HPDE6-E6E7 (cell line): ENCODE data around the gene PCBD1.
"Not testable (repeated sequence)": the region's sequence is repeated elsewhere in the genome, so short reads cannot be mapped to it uniquely, and the experiment has no call there.

Source experiments
- DNase-seq: peaks from one replicate; pipeline ENCODE4 v3.0.0; 2011; ENCODE audit warnings: missing footprints; ENCODE audit errors: extremely low spot score

The PCBD1 gene

GRCh38 chr10:70863470-70864160 lies 24.8 kb downstream of the PCBD1 start:
- no peak for DNase-seq

DNA sequence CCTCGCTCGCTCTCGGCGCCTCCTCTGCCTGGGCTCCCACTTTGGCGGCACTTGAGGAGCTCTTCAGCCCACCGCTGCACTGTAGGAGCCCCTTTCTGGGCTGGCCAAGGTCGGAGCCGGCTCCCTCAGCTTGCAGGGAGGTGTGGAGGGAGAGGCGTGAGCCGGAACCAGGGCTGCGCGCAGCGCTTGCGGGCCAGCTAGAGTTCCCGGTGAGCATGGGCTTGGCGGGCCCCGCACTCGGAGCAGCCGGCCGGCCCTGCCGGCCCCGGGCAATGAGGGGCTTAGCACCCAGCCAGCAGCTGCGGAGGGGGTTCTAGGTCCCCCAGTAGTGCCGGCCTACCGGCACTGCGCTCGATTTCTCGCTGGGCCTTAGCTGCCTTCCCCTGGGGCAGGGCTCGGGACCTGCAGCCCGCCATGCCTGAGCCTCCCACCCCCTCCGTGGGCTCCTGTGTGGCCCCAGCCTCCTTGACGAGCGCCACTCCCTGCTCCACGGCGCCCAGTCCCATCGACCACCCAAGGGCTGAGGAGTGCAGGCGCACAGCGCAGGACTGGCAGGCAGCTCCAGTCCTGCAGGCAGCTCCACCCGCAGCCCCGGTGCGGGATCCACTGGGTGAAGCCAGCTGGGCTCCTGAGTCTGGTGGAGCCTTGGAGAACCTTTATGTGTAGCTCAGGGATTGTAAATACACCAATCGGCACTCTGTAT lies 26.7 kb downstream of the PCBD1 start:
- not testable (repeated sequence) for DNase-seq

GRCh38 chr10:70858759-70859158 lies 29.6 kb downstream of the PCBD1 start:
- DNase-seq: no peak

DNA sequence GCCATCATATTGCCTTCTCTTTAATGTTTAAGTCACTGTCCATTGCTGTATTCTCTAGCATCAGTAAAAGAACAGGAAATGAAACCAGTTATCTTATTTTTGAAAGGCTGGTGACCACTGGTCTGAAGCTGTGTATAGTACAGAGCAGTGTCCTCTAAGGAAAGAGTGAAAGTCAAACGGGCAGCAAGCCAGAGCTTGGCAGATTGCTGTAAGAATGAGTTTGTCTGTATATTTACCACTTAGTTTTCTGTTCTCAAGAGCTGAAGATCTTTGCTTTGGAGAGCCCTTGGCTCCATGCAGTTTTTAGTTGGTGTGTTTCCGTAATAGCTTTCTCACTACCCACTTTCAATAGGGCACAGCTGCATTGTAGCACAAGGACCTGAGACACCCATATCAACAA lies 31.9 kb downstream of the PCBD1 start:
- DNase-seq: no peak

GRCh38 chr10:70853457-70853856 lies 34.9 kb downstream of the PCBD1 start:
- DNase-seq: no peak

DNA sequence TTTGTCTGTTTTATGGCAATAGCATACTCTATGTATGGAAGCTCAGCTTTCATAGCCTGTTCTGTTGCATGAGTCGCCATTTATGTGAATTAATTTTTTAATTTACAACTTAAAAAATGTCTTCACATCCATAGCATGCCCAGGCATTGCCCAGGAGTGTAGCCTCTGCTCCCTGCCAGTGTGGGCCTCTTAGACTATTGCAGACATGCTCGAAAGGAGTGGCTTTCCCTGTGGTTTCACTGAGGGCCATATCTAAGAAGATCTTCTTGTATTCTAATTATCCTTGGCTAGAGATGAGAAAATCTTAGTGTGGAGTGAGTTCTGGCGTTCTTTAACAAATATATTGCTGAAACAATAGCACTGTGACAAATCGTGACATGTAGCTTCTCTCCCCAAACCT lies 35.3 kb downstream of the PCBD1 start:
- DNase-seq: no peak

DNA sequence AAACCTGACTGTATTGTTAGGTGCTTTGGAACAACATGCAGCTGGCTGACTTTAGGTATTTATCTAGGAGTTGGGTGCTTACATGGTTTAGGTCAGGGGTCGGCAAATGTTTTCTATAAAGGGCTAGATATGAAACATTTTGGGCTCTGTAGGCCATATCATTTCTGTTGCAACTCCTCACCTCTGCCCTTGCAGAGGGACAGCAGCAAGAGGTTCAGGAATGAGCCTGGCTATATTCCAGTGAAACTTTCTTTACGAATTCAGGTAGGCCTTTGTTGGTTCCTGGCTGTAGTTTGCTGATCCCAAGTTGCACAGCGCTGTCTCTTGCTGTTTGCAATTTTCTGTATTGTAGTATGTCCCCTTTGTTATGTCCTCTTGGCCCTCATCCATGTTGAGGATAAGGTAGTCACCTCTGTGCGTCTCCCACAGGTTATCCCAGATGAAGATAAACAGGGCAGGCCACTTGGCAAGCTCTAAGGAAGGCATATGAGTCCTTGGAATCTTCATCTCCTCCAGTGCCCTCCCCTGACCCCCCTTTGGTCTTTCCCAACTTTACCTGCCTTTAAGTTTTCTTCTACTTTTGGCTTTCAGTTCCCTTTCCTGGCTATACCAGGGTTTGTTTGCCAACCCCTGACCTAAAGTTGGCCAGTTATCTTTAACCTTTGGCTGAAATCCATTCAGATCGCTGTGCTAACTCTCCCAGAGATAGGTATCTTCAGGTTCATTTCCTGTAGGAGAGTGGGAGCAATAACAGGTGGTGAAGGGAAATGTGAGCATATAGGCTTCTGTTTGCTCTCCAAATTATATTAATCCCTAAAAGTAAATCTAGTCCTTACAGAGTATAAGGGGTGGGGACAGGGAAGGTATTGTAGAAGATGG lies 36.5 kb downstream of the PCBD1 start:
- no peak for DNase-seq

- DNase-seq: no peak
These were observed 38.3 kb downstream of the PCBD1 start for GRCh38 chr10:70850097-70850496.

- DNase-seq: no peak
These were observed 38.8 kb downstream of the PCBD1 start for GRCh38 chr10:70849582-70850016.

- no peak for DNase-seq
These were observed 40.6 kb downstream of the PCBD1 start for GRCh38 chr10:70847659-70848360.

DNA sequence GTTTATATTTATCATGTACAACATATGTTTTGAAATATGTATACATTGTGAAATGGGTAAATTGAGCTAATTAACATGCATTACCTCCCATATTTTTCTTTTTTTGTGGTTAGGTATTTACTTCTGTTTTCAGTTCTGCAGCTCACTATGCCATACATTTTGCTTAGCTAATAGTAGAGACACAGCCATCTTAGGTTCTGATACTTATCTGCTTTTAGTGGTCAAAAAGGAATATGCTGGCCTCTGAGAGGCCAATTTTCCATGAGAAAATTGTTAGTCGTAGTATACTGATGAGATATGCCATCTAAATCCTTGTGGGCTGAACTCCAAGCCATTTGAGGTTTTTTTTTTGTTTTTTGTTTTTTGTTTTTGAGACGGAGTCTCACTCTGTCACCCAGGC lies 41.6 kb downstream of the PCBD1 start:
- no peak for DNase-seq

GRCh38 chr10:70845816-70846215 lies 42.5 kb downstream of the PCBD1 start:
- DNase-seq: no peak

DNA sequence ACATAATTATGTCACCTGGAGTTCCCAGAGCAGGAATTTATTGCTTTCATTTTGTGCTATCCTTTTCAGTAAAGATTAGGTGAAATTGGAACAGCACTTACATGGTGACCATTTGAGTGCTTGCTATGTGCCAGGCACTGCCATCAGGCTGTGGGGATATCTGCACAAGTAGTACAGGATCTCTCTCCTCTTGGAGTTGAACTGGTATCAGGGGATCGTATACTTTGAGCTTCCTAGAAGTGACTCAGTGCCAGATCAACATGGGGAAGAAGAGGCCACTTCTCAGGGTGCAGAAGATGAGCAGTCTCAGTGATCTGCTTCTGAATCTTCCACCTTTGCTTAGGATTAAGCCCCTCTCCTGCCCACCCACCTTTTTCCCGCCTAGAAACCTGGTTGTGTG lies 43.1 kb downstream of the PCBD1 start:
- no peak for DNase-seq

- DNase-seq: no peak
These were observed 44.4 kb downstream of the PCBD1 start for GRCh38 chr10:70843776-70844489.

- no peak for DNase-seq
These were observed 45.0 kb downstream of the PCBD1 start for GRCh38 chr10:70843333-70843732.

DNA sequence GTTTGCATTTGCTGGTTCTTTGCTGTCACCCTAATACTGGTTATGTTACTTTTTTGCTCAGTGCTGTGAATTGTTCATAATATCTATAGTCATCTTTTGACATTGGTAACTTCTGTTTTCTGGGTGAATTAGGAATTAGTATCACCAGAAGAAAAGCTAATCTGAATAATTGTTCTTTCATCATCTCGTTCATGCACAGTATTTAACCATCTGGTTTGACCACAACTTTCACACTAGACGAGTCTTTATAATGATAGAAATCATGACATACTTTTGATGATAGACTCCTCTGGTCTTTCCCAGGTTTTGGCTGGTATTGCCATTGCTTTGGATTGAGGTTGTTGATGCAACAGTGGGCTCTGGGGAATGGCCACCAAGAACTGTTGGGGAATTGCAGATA lies 47.5 kb downstream of the PCBD1 start:
- DNase-seq: no peak

- DNase-seq: no peak
These were observed 50.0 kb downstream of the PCBD1 start for GRCh38 chr10:70838270-70838805.

DNA sequence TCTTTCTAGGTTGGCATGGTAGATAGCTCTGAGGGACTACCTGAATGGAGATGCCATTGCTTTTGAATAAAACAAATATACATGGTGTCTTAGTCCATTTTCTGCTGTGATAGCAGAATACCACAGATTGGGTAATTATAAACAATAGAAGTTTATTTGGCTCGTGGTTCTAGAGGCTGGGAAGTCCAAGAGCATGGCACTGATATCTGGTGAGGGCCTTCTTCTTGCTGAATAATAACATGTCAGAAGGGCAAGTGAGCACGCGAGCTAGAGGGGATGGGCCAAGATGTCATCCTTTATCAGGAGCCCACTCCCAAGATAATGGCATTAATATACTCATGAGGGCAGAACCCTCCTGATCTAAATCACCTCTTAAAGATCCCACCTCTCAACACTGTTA lies 50.7 kb downstream of the PCBD1 start:
- DNase-seq: no peak

- DNase-seq: no peak
These were observed 52.0 kb downstream of the PCBD1 start for GRCh38 chr10:70836319-70836718.

- no peak for DNase-seq
These were observed 53.8 kb downstream of the PCBD1 start for GRCh38 chr10:70834441-70835151.
